Stomach (tissue), 4 donors: ENCODE results near the gene RND1.

Experiments used
- CTCF ChIP-seq, 7 experiments: fragments of 450-650 bp in 4 of 7; fragments of 200-600 bp in 3 of 7; sonication (generic) in 3 of 7; IDR thresholded peaks; one replicate each; pipeline ENCODE4 v1.5.1; 2016 to 2019; ENCODE audit warnings: antibody characterized with exemption in 7 of 7, control low read depth in 2 of 7, mild to moderate bottlenecking in 1 of 7
- POLR2A ChIP-seq, 4 donors: fragments of 450-650 bp; IDR thresholded peaks; one replicate each; pipeline ENCODE4 v1.6.1; 2016; ENCODE audit warnings: antibody characterized with exemption in 4 of 4, control low read depth in 2 of 4, mild to moderate bottlenecking in 1 of 4, moderate library complexity in 1 of 4

GRCh38 chr12:48828293-48828692 is 37.4 kb downstream of the RND1 start:
- TF ChIP-seq CTCF (IDR thresholded peaks at IDR 0.05) (no peak), POLR2A (IDR thresholded peaks at IDR 0.05) (no peak)
